NCI-H2227 (cell line): Measurements from ENCODE around the gene NTRK3.

ENCODE experiments used
- DNase-seq: peaks from one replicate; lab custom pipeline; 2025; ENCODE audit not compliant: unreplicated experiment; lab: John Stamatoyannopoulos, UW

NTRK3 gene

DNA sequence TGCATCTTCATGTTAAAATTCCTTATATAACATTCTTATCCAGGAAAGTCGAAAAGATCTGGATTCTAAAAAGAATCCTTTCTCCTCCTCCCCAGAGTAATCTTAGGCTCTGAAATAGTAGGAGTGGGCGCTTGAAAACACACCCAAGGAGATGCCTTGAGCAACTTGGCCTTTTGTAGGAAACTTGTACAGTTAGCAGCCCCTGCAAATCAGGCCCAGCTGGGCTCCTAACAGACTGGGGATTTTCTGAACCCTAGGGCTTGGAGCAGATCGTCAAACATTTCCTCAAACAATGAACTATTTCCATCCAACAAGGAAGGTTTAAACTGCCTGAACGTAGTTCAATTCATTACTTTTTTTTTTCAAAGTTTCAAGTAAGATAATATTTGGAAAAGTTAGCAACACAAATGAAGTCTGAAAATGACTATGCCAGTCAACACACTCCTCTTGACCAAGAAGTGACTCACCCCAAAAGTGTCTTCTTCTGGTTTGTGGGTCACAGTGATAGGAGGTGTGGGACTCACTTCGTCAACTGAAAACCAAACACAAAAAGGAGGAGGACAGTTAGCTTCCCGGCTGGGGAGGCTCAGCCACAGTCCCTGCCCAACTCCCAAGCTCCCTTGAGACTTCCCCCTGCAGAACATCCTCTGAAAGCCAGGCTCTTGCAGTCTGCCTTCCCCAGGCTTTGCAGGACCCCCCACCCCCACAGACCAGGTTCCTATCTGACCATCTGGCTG, 129.7 kb downstream of the NTRK3 start:
- no peak for DNase-seq

DNA sequence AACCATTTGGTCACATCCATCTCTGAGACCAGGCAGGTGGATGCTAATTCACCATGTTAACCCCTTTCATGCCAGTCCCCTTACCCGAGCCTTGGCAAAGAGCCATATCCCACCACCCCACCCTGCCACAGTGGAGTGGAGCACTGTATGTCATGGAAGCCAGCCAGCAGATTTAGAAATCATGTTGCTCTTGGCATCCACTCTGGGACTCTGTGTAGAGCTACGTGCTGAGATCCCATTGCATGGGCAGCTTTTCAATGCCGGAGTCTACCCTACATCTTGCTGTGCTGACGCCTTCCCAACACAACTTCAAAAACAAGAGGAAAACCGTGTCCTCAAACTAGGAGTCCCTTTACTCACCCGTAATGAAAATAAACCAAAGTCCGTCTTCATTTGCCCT, 131.0 kb downstream of the NTRK3 start:
- DNase-seq: no peak

DNA sequence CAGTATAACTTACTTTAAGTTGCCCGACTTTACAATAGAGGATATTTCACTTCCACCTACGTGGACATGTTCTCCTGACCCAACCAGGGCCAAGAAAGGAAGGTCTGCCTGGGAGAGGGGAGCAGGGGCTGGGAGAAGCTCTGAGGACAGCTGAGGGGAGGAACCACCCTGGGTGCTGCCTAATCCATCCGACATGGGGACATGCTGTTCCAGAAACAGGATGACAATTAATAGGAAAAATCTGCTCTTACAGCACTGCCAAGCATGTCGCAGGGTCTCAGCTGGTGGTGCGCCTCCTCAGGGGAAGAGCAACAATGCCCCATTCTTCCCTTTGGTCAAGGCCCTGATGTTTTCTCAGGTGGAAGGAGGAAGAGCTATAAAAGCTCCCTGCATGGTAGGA, 132.3 kb downstream of the NTRK3 start:
- no peak for DNase-seq

DNA sequence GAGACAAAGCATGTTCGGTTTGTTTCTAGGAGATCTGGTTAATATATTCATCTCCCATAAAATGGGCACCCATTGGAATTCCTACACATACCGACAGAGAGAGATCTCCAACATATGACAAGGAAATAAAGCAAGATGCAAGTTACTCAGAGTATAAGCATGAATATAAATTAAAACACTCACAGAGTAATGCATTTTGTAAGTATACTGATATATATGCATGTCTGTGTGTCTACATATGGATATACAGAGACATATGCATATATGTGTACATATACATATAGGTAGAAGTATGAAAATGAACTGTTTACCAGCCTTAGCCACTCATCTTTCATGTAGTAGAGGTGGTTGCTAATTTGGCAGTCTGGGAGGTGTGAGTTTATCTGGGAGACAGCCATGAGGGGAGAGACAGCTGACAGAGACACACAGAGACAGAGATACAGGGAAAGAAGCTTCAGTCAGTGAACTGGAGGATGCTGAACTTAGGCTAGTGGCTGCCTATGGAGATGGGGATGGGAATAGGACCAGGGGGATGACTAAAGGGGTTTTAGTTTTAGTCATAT, 134.5 kb downstream of the NTRK3 start:
- DNase-seq: no peak

DNA sequence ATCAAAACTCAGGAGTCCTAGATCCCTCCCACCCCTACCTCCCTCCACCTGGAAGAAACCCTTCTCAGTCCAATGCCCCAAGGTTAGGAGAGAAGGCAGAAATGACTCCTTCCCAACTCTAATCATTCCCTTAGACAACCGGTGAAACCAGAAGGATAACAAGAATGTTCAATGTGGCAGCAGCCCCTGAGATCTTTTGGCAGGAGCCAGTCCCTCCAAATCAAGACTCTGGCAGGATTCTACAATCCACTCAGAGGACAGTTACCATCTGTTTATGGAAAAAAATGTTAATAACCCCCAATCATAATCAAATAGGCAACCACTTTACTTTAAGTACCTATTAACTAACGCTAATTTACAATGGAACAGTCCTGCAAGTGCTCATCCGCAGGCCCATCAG, 136.5 kb downstream of the NTRK3 start:
- DNase-seq: no peak

DNA sequence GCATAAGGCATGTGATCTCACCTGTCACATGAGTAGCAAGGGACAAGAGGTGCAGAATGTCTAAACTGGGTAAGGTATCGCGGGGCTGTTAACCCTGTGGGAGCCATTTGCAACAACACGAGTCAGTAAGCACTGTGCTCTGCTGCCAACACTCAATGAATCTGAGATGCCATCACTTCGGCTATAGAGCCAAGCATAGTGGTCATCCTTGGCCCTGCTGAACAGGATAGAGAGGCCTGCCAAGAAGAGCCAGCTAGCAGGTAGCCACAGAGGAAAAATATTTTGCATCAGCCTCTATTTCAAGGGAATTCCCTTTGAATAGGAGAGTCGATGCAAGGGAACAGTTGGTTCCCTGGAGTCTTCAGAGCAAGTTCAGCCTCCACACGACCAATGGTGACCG, 137.8 kb downstream of the NTRK3 start:
- DNase-seq: no peak

DNA sequence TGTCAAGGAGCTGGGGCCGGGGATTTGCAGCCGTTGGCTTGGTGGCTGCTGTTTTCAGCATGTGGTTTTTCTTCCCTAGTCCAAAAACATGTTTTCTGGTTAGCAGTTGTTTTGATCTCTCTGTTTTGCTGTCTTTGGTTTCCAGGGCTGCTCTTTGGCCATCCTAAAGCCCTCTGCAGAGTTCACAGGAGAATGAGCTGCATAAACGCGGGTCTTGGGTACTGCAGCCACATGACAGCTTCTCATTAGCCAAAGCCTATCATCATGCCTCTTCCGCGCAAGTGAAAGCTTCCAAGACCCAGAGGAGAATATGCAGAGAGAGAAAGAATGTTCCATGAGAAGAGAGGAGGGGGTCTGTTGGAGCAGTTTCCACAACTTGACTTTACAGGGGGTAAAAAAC, 138.5 kb downstream of the NTRK3 start:
- DNase-seq: no peak

DNA sequence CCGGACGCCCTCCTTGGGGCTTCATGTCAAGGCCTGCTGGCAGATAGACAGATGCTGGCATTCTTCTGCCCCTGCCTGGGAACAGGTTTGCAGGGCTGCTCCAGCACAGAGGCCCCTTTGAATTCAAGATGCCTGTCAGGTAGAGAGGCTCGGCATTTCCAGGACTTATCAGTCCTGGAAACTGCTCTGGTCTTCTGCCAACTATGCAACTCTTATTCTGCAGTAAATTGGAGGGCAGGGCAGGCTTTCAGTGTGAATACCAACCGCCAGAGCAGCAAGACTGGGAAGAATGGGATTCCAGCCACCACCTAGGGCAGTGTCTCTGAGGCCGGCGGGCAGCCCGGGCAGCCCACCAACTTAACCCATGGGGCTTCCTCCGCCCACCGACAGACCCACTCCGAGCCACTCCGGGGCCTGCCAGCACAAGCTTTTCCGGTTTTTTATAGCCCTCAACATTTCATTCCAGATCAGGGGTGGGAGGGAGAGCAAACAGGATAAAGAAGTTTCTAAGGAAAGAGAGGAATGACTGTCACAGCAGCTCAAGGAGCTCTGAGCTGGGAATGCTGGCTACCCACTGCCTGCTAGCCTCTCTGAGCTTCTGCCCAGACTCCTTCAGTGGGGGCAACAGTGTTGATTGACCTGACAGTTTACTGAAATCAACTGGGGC, 140.9 kb downstream of the NTRK3 start:
- DNase-seq: no peak

DNA sequence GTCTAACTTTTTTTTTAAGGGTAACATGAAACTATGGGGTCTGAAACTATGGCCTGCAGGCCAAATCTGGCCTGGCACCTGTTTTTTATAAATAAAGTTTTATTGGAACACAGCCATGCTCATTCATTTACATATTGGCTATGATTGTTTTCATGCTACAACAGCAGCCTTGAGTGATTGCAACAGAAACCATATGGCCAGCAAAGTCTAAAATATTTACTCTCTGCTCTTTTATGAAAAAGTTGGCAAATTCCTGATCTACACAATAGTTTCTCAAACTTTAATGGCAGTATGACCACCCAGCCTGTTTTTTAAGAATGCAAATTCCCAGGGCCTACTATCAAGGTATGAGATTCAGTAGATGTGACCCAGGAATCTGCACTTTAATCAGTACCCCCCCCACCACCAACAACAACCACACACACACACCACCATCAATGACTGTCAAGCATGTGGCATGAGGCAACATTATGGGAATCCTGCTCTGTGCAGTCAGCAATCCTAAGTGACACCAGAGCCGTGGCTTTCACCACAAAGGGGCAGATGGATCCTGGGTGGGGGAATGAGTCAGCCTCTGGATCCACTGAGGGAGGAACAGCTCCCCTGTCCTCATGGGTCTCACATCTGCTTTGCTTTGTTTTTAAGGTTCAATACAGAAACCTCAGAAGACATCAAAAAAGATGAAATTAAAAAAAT, 142.8 kb downstream of the NTRK3 start:
- no peak for DNase-seq

DNA sequence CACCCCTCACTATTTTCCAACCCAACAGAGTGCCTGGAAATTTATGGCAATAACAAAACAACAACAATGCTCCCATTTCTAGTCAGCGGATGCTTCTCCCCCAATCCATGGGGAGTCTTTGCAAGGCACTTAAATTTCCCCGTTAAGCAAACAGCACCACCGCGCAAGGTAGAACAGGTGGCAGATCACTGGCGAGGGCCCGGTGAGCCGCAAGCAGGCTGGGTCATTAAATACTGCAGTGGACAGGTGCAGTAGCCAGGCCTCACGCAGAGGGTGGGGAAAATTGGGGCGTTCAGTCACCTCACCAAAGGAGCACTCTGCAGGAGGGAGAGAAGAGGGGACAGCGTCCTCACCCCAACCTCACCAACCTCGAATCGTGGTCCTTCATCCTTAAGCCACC, 147.5 kb downstream of the NTRK3 start:
- DNase-seq: no peak

DNA sequence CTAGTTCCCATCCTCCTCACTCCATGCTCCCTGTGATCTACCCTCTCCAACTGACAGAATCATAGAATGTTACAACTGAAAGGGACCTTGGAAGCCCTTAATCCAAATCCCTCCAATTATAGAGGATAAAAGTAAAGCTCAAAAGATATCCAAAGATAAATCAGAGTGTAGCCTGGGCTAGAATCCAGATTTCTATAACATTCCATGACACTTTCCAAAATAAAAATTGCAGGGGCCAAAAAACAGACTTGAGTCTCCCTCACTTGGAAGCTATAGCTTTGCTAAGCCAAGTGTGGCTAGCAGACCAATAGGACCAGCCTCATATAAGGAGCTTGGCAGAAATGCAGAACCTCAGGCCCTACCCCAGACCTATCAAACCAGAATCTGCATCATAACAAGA, 148.1 kb downstream of the NTRK3 start:
- no peak for DNase-seq

DNA sequence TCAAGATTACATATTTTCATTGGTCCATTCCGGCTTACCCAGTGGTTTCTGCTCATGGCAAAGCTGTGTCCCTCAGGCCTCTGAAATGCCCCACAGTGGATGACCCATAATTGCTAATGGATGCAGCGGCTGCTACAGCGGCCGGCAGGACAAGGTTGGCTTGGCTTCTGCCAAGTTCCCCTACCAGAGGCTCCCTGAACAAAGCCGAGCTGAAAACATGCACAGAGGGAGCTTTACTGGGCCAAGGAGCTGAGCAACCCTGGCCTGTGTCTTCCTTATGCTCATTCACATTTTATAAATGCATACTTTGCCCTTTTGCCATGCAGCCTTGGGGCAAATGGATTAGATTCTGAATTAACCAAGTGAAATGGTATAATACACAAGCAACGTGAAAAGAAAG, 150.5 kb downstream of the NTRK3 start:
- no peak for DNase-seq

DNA sequence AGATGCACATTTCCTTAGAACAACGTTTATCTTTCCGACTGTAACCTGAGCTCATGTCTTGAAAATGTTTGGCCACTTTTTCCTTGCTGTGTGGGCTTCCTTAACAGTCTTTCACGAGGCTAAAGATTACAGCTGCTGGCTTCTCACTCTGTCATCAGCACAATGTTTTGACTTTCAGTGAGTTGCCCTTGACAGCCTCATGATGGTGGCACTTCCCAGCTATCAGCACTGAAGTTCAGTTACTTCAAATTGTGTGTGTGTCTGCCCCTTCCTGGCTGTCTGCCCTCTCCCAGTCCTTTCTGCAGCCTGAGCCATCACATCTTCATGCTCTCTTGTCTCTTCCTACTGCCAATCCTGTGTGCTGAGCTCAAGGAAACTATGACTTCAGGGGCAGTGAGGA, 152.2 kb downstream of the NTRK3 start:
- no peak for DNase-seq

DNA sequence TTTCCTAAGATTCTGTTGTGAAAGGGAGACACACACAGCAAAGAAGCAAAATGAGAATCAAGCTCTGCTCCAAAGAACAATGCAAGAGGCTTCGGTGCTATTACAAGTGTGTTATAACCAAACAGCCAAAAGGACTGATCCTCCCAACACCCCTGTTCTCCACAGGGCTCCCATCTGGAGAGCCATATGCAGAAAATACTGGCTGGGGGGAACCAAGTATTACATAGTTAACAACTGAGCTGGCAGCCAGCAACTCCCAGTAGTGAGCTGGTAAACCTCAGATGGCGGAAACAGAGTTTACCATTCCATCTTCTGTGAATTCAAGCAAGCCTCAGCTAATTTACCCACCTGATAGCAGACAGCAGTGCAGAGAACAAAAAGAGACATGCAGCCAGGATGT, 156.4 kb downstream of the NTRK3 start:
- DNase-seq: no peak

DNA sequence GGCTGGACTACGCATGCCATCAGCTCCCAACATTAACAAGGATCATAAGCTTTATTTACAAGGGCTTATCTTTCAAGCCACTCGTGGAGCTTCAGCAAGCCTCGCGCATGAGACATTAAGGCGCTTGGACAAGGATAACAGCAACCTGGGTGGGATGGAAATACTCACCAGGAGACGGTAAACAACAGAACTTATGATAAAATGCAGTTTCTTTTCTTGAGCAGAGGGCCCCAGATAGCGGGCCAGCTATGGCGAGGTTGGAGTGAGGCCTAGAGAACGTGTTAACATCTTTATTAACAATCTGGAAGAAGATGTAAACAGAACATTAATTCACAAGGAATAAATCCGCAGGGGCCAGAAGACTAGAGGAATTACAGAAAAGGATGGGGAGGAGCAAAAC, 158.2 kb downstream of the NTRK3 start:
- DNase-seq: no peak

DNA sequence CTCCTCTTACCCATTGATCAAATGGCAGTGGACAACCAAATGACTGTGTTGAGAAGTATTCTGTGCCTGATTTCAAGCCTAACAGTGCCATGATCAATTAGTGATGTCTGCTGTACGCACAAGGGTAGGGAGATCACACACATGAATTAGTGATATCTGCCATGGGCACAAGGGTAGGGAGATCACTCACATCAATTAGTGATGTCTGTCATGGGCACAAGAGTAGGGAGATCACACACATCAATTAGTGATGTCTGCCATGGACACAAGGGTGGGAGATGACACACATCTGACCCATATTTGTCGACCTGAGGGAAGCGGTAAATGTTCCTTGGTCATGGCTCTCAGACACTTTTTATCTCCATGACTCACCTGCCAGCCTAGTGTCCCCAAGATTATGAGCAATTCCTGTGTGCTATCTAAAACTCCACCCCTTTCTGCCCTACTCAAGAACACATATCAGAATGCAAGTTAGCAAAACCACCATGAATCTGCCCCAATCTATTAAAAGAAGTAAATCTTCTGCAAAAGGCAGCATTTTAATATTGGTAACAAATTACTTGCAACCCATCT, 165.0 kb downstream of the NTRK3 start:
- no peak for DNase-seq

DNA sequence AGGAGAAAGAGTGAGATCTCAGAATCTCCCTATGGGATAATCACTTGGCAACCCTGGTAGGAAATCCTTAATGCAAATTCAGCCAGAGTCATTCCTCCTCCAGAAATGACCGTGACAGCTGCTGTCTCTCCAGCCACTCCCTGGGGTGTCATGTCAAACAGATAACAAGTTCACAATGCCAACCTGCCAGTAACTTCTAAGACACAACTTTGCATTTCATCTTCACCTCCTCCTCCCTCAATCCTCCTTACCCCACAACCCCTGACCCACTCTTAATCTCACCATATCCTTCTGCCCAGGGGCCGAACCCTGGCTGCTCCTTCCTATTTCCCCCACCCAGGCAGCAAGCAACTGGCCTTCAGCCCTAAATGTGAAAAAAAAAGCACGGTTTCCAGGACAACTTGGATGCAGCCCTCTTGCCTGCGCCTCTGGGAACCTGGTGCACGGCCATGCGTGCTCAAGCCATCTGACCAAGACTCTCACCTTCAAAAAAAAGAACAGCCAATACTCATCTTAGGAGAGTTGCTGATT, 166.0 kb downstream of the NTRK3 start:
- DNase-seq: no peak

DNA sequence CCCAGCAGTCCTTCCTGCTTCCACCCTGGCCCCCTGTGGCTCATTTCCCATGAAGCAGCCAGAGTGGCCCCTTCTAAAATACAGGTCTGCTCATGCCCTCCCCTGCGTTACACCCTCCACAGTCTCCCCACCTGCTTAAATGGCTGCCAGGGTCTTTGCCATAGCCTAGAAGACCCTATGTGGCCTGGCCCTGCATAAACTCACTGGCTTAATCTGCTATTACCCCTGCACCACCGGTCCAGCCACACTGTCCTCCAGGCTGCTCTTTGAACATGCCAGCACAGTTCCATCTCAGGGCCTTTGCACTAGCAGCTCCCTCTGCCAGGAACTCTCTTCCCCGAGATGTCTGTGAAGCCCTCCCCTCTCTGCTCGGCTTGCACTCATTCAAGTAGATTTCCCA, 166.8 kb downstream of the NTRK3 start:
- DNase-seq: no peak

DNA sequence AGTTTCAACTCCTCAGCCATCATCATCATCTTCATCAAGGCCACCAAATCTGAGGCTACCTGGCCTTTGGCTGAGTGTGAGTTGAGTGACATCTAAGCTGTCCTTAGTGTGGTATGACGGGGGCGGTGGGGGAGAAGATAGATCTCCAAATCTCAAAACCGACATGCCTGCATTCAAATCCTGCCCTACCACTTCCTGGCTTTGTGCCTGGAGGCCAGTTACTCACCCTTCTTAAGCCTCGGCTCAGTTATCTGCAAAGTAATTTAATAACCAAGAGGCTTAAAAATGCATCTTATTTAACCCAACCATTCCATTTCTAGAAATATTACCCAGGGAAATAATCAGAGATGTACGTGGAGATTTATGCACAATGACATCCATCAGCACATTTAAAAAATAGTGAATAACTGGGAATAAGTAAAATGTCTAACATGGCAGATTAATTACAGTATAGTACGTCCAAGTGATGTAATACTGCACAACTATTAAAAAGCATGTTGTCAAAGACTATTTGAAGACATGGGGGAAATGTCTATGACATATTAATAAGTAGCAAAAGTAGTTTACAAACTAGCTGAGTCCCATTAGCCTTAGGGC, 167.4 kb downstream of the NTRK3 start:
- DNase-seq: no peak

DNA sequence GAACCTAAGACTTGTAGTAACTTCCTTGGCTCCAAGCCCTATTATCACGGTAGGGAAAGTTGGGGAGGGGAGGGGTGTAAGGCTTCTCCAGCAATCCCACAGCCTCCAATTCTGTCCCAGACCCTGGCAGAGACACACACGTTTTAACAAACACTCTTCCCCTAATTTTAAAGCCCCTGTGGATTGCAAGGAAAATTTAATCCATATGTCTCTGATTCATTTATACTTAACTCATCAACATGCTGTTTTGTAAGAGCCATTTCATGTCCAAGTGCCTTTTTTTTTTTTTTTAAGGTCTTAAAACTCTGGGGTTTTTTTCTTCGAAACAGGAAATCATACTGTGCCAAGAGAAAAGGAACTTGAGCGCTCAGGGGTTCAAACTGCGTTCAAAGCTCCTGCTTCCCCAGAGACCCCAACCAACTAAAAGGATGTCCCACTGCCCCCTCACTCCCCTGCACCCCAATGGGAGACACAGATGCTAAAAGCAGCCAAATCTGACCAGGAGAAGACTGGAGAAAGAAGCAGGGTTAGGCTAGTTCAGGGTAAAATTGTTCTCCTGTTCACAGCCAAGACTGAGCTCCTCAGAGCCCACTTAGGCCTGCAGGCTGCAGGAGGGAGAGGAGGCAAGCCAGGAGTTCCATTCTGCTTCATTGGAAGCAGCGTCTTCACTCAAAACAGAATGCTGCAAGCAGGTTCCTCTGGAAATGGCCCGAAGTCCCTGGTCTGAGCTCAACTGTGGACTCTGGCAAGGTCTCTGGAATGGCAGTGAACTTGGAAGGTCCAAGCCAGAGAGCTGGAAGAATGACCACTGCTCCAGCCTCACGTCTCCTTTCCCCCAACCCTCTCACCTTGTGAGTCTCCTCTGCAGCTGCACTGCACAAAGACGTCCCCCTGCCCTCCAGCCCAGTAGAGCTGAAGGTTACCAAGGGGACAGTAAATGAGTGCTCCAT, 172.5 kb downstream of the NTRK3 start:
- no peak for DNase-seq
